RWPE2 (cell line): ENCODE data around the gene NR2C1.
"Not testable (repeated sequence)": the region's sequence is repeated elsewhere in the genome, so short reads cannot be mapped to it uniquely, and the experiment has no call there.

Source experiments
- ATAC-seq: fragments of 200-7000 bp; cut with Tn5 transposase; 3 replicates; pipeline ENCODE4 v1.9.1; 2021; ENCODE audit warnings: low read depth
- DNase-seq: peaks from one replicate; pipeline ENCODE4 v3.0.0-alpha.2; 2020; ENCODE audit warnings: low spot score
- H3K27ac ChIP-seq: fragments of 450-650 bp; 2 replicates; pipeline ENCODE4 v1.5.1; 2017; ENCODE audit warnings: mild to moderate bottlenecking; ENCODE audit not compliant: poor library complexity, severe bottlenecking
- H3K27me3 ChIP-seq: fragments of 250-450 bp; sonication (Bioruptor Pico); 2 replicates; pipeline ENCODE4 v1.5.1; 2021; ENCODE audit warnings: mild to moderate bottlenecking, moderate library complexity; ENCODE audit not compliant: insufficient read depth, poor library complexity, severe bottlenecking
- H3K36me3 ChIP-seq: fragments of 250-450 bp; sonication (Bioruptor Pico); 2 replicates; pipeline ENCODE4 v1.5.1; 2020; ENCODE audit warnings: low read depth, mild to moderate bottlenecking, moderate library complexity
- H3K4me1 ChIP-seq: fragments of 250-450 bp; sonication (Bioruptor Pico); 2 replicates; pipeline ENCODE4 v1.5.1; 2021; ENCODE audit warnings: mild to moderate bottlenecking, moderate library complexity; ENCODE audit not compliant: insufficient read depth, poor library complexity, severe bottlenecking
- H3K4me3 ChIP-seq: fragments of 250-450 bp; sonication (Bioruptor Pico); 2 replicates; pipeline ENCODE4 v1.5.1; 2021; ENCODE audit warnings: mild to moderate bottlenecking, moderate library complexity; ENCODE audit not compliant: severe bottlenecking
- H3K9me3 ChIP-seq: fragments of 250-450 bp; sonication (Bioruptor Pico); 2 replicates; pipeline ENCODE4 v1.5.1; 2021; ENCODE audit warnings: mild to moderate bottlenecking, moderate library complexity; ENCODE audit not compliant: severe bottlenecking
- TF ChIP-seq, protein P1 (sequence below): fragments of 450-650 bp; IDR thresholded peaks from one replicate; pipeline ENCODE4 v1.5.1; 2017; ENCODE audit warnings: mild to moderate bottlenecking, moderate library complexity; ENCODE audit not compliant: poor library complexity, severe bottlenecking

NR2C1 gene

DNA sequence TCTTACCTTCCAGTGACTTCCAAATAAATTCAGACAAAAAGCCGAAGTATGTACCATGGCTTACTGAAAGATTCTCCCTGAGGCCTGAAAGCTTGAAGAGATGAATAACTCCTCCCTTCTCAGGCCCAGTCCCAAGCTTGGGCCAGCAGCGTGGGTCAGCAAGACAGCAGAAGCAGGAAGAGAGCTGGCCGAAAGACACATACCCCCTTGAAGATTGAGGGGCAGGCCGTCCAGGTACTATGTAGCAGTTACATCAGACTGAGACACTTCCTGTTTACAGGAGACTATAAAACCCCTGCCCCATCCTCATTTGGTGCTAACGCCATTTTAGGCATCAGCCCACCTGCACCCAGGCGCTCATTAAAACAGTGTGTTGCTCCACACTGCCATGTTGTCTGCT lies 84.9 kb downstream of the NR2C1 start:
- H3K9me3 ChIP-seq: no peaks in the 10 kb centered on the region
- no peaks in the 10 kb centered on the region for H3K27me3 ChIP-seq
- DNase-seq (no peak), ATAC-seq (no peak)
- TF ChIP-seq, protein P1, sequence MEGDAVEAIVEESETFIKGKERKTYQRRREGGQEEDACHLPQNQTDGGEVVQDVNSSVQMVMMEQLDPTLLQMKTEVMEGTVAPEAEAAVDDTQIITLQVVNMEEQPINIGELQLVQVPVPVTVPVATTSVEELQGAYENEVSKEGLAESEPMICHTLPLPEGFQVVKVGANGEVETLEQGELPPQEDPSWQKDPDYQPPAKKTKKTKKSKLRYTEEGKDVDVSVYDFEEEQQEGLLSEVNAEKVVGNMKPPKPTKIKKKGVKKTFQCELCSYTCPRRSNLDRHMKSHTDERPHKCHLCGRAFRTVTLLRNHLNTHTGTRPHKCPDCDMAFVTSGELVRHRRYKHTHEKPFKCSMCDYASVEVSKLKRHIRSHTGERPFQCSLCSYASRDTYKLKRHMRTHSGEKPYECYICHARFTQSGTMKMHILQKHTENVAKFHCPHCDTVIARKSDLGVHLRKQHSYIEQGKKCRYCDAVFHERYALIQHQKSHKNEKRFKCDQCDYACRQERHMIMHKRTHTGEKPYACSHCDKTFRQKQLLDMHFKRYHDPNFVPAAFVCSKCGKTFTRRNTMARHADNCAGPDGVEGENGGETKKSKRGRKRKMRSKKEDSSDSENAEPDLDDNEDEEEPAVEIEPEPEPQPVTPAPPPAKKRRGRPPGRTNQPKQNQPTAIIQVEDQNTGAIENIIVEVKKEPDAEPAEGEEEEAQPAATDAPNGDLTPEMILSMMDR: no peak
- H3K36me3 ChIP-seq: peaks cover 34% of the 10 kb centered on the region
- H3K4me1 ChIP-seq: no peaks in the 10 kb centered on the region
- no peak overlapping the region for H3K27ac ChIP-seq
- H3K4me3 ChIP-seq: no peak overlapping the region

DNA sequence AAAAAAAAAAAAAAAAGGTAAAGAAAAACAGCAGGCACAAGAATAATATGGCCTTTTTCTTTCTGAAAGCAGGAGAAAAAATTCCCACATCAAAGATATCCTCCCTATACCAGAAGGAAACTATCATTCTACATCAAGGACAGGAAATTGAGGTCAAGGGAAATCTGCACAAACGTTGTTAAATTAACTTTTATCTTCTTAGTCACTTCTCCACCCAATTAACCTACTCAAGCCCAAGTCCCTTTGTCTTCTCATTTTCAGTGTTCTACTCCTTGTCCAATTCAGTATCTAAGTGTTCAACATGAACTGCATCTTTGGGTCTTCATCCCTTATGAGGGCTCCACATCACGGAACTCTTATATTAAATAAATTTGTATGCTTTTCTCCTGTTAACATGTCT lies 85.6 kb downstream of the NR2C1 start:
- Histone ChIP-seq H3K27ac (no peak overlapping the region), H3K36me3 (peaks cover 29% of the 10 kb centered on the region), H3K4me3 (no peak overlapping the region)

GRCh38 chr12:94987076-94987669 lies 86.2 kb downstream of the NR2C1 start:
- peaks cover 23% of the 10 kb centered on the region for H3K36me3 ChIP-seq
- TF ChIP-seq, protein P1: no peak
- H3K4me3 ChIP-seq: no peak overlapping the region

More for the DNA sequence above, 85.6 kb downstream of the NR2C1 start:
- no peak for DNase-seq
- TF ChIP-seq, protein P1: no peak
- no peaks in the 10 kb centered on the region for H3K9me3 ChIP-seq
- no peaks in the 10 kb centered on the region for H3K4me1 ChIP-seq
- no peaks in the 10 kb centered on the region for H3K27me3 ChIP-seq
- ATAC-seq: no peak

DNA sequence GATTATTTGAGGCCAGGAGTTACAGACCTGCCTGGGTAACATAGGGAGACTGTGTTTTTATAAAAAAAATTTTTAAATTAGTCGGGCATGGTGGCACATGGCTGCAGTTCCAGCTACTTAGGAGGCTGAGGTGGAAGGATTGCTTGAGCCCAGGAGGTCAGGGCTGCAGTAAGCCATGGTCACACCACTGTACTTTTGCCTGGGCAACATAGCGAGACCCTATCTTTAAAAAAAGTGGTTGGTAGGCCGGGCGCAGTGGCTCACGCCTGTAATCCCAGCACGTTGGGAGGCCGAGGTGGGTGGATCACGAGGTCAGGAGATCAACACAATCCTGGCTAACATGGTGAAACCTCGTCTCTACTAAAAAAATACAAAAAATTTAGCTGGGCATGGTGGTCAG lies 88.3 kb downstream of the NR2C1 start:
- H3K4me1 ChIP-seq, H3K27me3 ChIP-seq, H3K27ac ChIP-seq, DNase-seq, ATAC-seq, H3K4me3 ChIP-seq, H3K9me3 ChIP-seq: not testable (repeated sequence)
- H3K36me3 ChIP-seq: peaks cover 12% of the 10 kb centered on the region; the same call in 1 of the 2 replicates

More at GRCh38 chr12:94987076-94987669, 86.2 kb downstream of the NR2C1 start:
- DNase-seq (no peak), ATAC-seq (no peak)
- no peaks in the 10 kb centered on the region for H3K27me3 ChIP-seq
- no peak overlapping the region for H3K27ac ChIP-seq
- no peaks in the 10 kb centered on the region for H3K4me1 ChIP-seq
- H3K9me3 ChIP-seq: no peaks in the 10 kb centered on the region

DNA sequence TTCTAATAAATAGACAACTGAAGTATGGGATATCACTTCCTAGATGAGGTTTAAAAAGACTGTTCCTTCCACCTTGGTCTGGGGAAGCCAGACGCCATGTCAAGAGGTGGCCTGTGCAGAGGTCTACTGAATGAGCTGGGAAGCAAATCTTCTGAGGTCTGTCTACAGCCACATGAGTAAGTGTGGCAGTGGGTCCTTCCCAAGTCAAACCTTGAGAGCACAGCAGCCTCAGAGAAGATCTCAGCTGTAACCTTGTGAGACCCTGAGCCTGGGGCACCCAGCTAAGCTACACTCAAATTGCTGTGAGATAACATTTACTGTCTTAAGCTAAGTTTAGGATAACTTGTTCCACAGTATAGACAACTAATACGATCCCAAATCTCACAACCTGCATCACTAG lies 90.1 kb downstream of the NR2C1 start:
- Histone ChIP-seq H3K27me3 (no peaks in the 10 kb centered on the region), H3K9me3 (no peaks in the 10 kb centered on the region), H3K36me3 (peaks cover 5% of the 10 kb centered on the region; the same call in 1 of the 2 replicates), H3K27ac (peak overlapping the region; percentile 22), H3K4me1 (no peaks in the 10 kb centered on the region), H3K4me3 (no peak overlapping the region)
- TF ChIP-seq, protein P1: no peak
- no peak for ATAC-seq
- no peak for DNase-seq
